HepG2 (cell line): ENCODE measurements around the gene TBXAS1. TPM values are rescaled to one million over a fixed set of nuclear protein-coding genes. Genes with fewer than 3 reads are reported as not detected.

Experiments used
- ATAC-seq: fragments of 200-7000 bp; cut with Tn5 transposase; 3 replicates; pipeline ENCODE4 v1.9.1; 2020; ENCODE audit warnings: mild to moderate bottlenecking, moderate library complexity
- BruUV-seq: library from RNA; stranded (reverse); fragments of 400-500 nt; replicated peaks from 2 replicates; lab custom pipeline; 2021; lab: Mats Ljungman, UMichigan
- CTCF ChIA-PET: fragments of 300-600 bp; formaldehyde crosslinking; extraction: SDS; loops from one replicate; lab custom pipeline; 2021; ENCODE audit warnings: low total read pairs, inconsistent platforms, low intra/inter-chr PET ratio; lab: Yijun Ruan, JAX
- POLR2A ChIA-PET: fragments of 350-600 bp; sonication (Branson Sonifier 250); formaldehyde crosslinking; loops from one replicate; lab custom pipeline; 2020; ENCODE audit warnings: antibody characterized with exemption, inconsistent platforms; lab: Yijun Ruan, JAX
- DNase-seq: peaks from one replicate; pipeline ENCODE4 v3.0.0-alpha.2; 2015; ENCODE audit warnings: low spot score
- FAIRE-seq: peaks from 3 replicates; lab custom pipeline; 2011; peaks lifted over from hg19 to GRCh38; lab: Jason Lieb, UNC
- H2AFZ ChIP-seq: one replicate; pipeline ENCODE4 v1.6.1; 2011; ENCODE audit warnings: low read length, inconsistent platforms
- H3K27ac ChIP-seq: fragments of 300-600 bp; 3 replicates; pipeline ENCODE4 v1.8.0; 2011; ENCODE audit warnings: mixed run types, mild to moderate bottlenecking, mixed read lengths, low read length, inconsistent platforms; ENCODE audit not compliant: insufficient read depth; ENCODE audit errors: extremely low read length
- H3K27me3 ChIP-seq, 2 experiments: fragments of 200-600 bp in 1 of 2; 2 replicates in 1 of 2; 3 replicates in 1 of 2; pipeline versions ENCODE4 v1.6.0 to v1.8.0; 2011; ENCODE audit warnings: low read length in 2 of 2, mild to moderate bottlenecking in 2 of 2, moderate library complexity in 2 of 2, inconsistent platforms in 1 of 2; ENCODE audit not compliant: insufficient read depth in 2 of 2, control insufficient read depth in 1 of 2
- H3K36me3 ChIP-seq, 2 experiments: fragments of 200-600 bp in 1 of 2; replicated peaks in 1 of 2; 2 replicates in 1 of 2; 3 replicates in 1 of 2; pipeline versions ENCODE4 v1.5.1 to v1.8.0; 2011; ENCODE audit warnings: low read length in 2 of 2, inconsistent platforms in 1 of 2; ENCODE audit not compliant: insufficient read depth in 2 of 2, control insufficient read depth in 1 of 2
- H3K4me1 ChIP-seq: 2 replicates; pipeline ENCODE4 v1.5.1; 2012; ENCODE audit warnings: low read length, inconsistent platforms; ENCODE audit not compliant: insufficient read depth
- H3K4me2 ChIP-seq: 2 replicates; pipeline ENCODE4 v1.6.0; 2011; ENCODE audit warnings: low read depth, low read length, inconsistent platforms
- H3K4me3 ChIP-seq, 3 experiments: fragments of 200-600 bp in 1 of 3; sonication (generic), shearing (Covaris generic) in 1 of 3; replicated peaks in 1 of 3; 2 replicates each; pipeline ENCODE4 v1.5.1; 2011 to 2016; ENCODE audit warnings: low read length in 3 of 3, inconsistent platforms in 2 of 3, low read depth in 2 of 3, mild to moderate bottlenecking in 2 of 3, control low read depth in 1 of 3, mixed read lengths in 1 of 3; ENCODE audit not compliant: insufficient read depth in 1 of 3
- H3K79me2 ChIP-seq: one replicate; pipeline ENCODE4 v1.6.1; 2011; ENCODE audit warnings: low read length, inconsistent platforms; ENCODE audit not compliant: insufficient read depth
- H3K9ac ChIP-seq: 2 replicates; pipeline ENCODE4 v1.6.0; 2011; ENCODE audit warnings: mild to moderate bottlenecking, low read depth, low read length, inconsistent platforms; ENCODE audit not compliant: insufficient read depth
- H3K9me3 ChIP-seq: 2 replicates; pipeline ENCODE4 v1.5.1; 2012; ENCODE audit warnings: mild to moderate bottlenecking, low read length
- H4K20me1 ChIP-seq: 2 replicates; pipeline ENCODE4 v1.6.0; 2011; ENCODE audit warnings: inconsistent platforms, mild to moderate bottlenecking, low read length, moderate library complexity; ENCODE audit not compliant: insufficient read depth
- DMTF1 ChIP-seq: sonication (generic); formaldehyde crosslinking; IDR thresholded peaks from 2 replicates; pipeline ENCODE4 v1.4.0; 2020; ENCODE audit warnings: mild to moderate bottlenecking, missing genetic modification reagents
- TFE3 ChIP-seq: IDR thresholded peaks from 2 replicates; pipeline ENCODE4 v1.6.1; 2016
- WGBS: methylation state at CpG from one replicate; pipeline ENCODE4 v1.1.6; 2017; ENCODE audit warnings: low lambda C conversion rate; 5-methylcytosine and 5-hydroxymethylcytosine counted together
- in situ Hi-C: cut with HindIII; loops from 2 replicates; pipeline ENCODE4 v1.10.0; 2017; ENCODE audit warnings: low pct_unique_long_range_greater_than_20kb; ENCODE audit not compliant: extremely low pct_ligation_motif_present
- intact Hi-C: fragments of 100-400 bp; cut with micrococcal nuclease; formaldehyde crosslinking; loops from one replicate; pipeline ENCODE4 v1.10.0; 2022; ENCODE audit not compliant: unreplicated experiment
- polyA plus RNA-seq, 8 experiments: library from polyadenylated mRNA; depleted of rRNA in 3 of 8; stranded (reverse) in 7 of 8; unstranded in 1 of 8; fragments of >200 nt; fragmentation: Illumina TruSeq in 4 of 8; extraction: Trizol in 4 of 8; gene quantifications; 2 replicates each; pipeline versions ENCODE4 v1.2.1 to v1.2.3, GENCODE V29; 2011 to 2016; ENCODE audit warnings: low read depth in 4 of 8, missing spikeins in 1 of 8, mixed read lengths in 1 of 8; ENCODE audit not compliant: insufficient read depth in 1 of 8
- total RNA-seq, 5 experiments: library from RNA; depleted of rRNA; stranded (reverse); fragments of >200 nt; fragmentation: Illumina TruSeq; extraction: Trizol; gene quantifications; 2 replicates each; pipeline ENCODE4 v1.2.3, GENCODE V29; 2016; ENCODE audit warnings: low read depth in 1 of 5

The TBXAS1 gene
- total and polyA plus RNA-seq, 2 of the 13 experiments (the other 11 are each of a cell fraction or from before 2014, with no cell fraction given) = 4.0 to 4.9 TPM

- no TSS peak for BruUV-seq
- Histone ChIP-seq H3K27ac (no peak overlapping the region), H3K79me2 (no peaks in the 10 kb centered on the region), H3K27me3 (peaks cover 0 to 11% of the 10 kb centered on the region in 2 experiments; a peak in 1 of 5 replicates), H4K20me1 (no peaks in the 10 kb centered on the region), H2AFZ (no peak overlapping the region), H3K4me2 (no peak overlapping the region), H3K36me3 (no peaks in the 10 kb centered on the region), H3K9ac (no peak overlapping the region), H3K4me3 (no peak overlapping the region), H3K9me3 (peaks cover 15% of the 10 kb centered on the region), H3K4me1 (peaks cover 21% of the 10 kb centered on the region)
- DNase-seq (no peak), ATAC-seq (no peak), FAIRE-seq (no peak)
- ChIA-PET CTCF (no interaction called here), POLR2A (no interaction called here)
- in situ Hi-C loops = no loop called here
- TF ChIP-seq TFE3 (no peak), DMTF1 (CRISPR knock-in tag) (no peak)
- intact Hi-C loops = no loop called here
- WGBS = 49% methylated on average over 4 of the region's 4 CpGs
Measured at GRCh38 chr7:140069298-140069949, 240.4 kb downstream of the TBXAS1 start.

Other genes starting within 250 kb of the TBXAS1 start
- 14.4 and 25.9 TPM in 2 replicates for gene HIPK2, start 51.3 kb upstream of the TBXAS1 start, total RNA-seq (2016; rRNA removed; fragmentation: Illumina TruSeq; extraction: Trizol)
- gene HIPK2, start 51.3 kb upstream of the TBXAS1 start, polyA plus RNA-seq (2011; rRNA removed) = 17.0 and 20.2 TPM in 2 replicates
- gene PARP12, start 233.7 kb downstream of the TBXAS1 start, total RNA-seq (2016; rRNA removed; fragmentation: Illumina TruSeq; extraction: Trizol) = 15.5 and 16.2 TPM in 2 replicates
- gene PARP12, start 233.7 kb downstream of the TBXAS1 start, polyA plus RNA-seq (2011; rRNA removed) = 35.2 and 37.1 TPM in 2 replicates